GM12864 (cell line): ENCODE measurements around the gene SMIM35.

Source experiments
- DNase-seq: peaks from one replicate; pipeline ENCODE4 v3.0.0-alpha.2; 2011; ENCODE audit warnings: low read depth
- H3K4me3 ChIP-seq: 2 replicates; pipeline ENCODE4 v1.5.1; 2011; ENCODE audit warnings: mild to moderate bottlenecking, low read depth, low read length, control low read depth
- TF ChIP-seq, protein P1 (sequence below): IDR thresholded peaks from 2 replicates; pipeline ENCODE4 v1.5.1; 2011; ENCODE audit warnings: low read depth, mild to moderate bottlenecking, moderate library complexity, low read length, control low read depth, inconsistent platforms; ENCODE audit errors: missing control alignments

Gene SMIM35

DNA sequence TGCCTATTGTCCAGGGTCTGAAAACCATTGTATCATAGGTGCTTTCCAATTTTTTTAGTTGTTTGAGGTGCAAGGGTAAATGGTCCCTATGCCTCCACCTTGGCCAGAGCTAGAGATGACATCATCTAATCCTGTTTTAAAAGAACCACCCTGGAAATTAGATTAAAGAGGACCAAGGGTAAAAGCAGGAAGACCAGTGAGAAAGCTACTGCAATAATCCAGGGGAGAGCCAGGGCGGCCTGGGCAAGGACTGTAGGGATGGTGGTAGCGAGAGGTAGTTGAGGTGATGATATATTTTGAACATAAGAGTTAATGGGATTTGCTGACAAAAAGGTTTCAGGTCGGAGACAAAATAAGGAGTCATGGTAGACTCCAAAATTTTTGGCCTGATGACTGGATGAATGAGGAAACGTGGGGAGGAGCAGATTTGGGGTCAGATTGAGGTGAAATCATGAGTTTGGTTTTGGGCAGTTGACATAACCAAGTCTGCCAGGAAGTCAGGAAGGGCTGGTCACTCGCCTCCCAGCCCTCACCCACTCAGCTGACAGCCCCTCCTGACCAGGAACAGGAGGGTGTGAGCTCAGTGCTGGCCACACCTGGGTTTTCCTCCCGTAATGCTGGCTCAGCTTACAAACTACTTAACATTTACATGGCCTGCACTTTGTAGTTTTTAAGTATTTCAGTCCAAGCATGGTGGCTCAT, 42.9 kb upstream of the SMIM35 start:
- TF ChIP-seq, protein P1, sequence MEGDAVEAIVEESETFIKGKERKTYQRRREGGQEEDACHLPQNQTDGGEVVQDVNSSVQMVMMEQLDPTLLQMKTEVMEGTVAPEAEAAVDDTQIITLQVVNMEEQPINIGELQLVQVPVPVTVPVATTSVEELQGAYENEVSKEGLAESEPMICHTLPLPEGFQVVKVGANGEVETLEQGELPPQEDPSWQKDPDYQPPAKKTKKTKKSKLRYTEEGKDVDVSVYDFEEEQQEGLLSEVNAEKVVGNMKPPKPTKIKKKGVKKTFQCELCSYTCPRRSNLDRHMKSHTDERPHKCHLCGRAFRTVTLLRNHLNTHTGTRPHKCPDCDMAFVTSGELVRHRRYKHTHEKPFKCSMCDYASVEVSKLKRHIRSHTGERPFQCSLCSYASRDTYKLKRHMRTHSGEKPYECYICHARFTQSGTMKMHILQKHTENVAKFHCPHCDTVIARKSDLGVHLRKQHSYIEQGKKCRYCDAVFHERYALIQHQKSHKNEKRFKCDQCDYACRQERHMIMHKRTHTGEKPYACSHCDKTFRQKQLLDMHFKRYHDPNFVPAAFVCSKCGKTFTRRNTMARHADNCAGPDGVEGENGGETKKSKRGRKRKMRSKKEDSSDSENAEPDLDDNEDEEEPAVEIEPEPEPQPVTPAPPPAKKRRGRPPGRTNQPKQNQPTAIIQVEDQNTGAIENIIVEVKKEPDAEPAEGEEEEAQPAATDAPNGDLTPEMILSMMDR = no peak
- DNase-seq = no peak
- no peak overlapping the region for H3K4me3 ChIP-seq

DNA sequence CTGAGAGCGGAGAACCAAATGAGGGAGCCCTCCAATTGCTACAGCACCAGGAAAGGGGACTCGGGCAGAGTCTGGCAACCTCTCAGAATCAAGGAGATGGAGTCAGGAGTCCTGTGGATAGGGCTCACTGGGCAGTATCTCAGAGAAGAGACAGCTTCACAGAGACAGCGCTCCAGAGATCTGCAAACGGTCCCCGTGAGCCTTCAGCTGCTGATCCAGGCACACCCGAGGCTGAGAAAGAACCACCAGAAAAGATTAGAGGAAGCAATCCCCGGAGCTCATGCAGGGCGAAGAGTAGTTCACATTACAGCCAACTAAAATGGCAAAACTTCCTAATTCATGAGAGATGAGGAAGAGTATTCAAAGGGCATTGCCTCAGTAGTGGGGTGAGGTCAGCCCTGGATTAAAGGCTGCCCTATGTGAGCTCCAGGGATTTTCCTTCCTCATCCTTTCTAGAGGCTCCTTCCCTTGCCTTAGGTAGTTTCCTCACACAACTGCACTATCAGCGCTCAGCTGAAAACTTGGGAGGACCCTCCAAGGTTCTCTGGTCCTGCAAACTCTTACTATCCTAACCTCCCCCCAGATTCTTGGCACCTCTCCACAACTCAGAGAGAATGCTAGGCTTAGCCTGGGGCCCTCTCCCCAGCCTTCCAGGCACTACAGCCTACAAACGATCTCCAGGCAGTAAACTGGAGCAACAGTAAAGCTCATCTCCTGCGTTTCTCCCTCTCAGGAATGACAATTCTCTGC, 42.1 kb upstream of the SMIM35 start:
- TF ChIP-seq, protein P1 = no peak
- DNase-seq = no peak
- no peak overlapping the region for H3K4me3 ChIP-seq

DNA sequence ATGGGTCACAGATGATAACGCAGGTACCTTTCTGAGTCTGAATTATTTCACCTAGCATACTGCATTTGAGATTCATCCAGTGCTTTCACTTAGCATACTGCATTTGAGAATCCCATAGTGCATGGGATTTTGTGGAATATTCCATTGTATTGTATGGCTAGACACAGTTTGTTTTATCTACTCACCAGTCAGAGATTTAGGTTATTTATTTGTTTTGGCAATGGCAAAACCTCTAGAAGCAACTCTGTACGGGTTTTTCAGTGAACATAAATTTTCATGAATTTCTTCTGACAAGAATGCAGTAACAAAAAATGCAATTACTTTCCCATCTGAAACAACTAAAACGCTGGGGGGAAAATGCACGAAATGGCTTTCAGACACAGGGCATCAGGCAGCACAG, 41.5 kb upstream of the SMIM35 start:
- H3K4me3 ChIP-seq = no peak overlapping the region
- DNase-seq = no peak
- TF ChIP-seq, protein P1 = no peak

DNA sequence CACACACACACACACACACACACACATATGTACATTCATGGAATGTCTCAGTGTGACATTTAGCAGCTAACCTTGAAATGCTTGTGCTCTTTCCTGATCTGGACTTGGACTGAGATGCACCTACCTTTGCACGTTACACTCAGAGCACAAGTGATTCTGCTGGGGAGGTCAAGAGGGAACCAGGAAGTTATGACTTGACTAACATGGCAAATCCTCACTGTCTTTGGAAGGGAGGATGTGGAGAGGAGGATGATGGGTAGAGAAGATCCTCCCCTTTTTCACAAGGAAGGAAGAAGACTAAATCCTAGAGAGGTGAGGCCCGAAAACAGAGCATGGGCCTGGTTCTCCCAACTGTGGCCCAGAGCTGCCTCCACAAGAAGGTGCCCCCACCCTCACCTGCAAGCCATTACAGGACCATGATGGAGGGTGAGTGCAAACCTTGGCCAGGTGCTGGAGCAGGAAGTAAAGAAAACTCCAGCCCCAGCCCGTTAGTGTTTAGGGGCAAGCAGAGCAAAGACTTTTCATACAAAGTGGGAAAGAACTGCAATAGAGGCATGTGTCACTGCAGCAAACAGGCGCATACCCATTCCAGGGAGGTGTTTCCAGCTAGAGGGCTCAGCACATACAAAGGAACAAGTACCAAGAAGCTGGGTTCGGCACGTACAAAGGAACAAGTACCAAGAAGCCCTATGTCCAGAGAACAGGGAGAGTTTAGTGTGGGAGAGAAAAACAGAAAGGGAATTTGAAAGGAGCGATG, 39.5 kb upstream of the SMIM35 start:
- DNase-seq = no peak
- TF ChIP-seq, protein P1 = no peak
- H3K4me3 ChIP-seq = no peak overlapping the region

DNA sequence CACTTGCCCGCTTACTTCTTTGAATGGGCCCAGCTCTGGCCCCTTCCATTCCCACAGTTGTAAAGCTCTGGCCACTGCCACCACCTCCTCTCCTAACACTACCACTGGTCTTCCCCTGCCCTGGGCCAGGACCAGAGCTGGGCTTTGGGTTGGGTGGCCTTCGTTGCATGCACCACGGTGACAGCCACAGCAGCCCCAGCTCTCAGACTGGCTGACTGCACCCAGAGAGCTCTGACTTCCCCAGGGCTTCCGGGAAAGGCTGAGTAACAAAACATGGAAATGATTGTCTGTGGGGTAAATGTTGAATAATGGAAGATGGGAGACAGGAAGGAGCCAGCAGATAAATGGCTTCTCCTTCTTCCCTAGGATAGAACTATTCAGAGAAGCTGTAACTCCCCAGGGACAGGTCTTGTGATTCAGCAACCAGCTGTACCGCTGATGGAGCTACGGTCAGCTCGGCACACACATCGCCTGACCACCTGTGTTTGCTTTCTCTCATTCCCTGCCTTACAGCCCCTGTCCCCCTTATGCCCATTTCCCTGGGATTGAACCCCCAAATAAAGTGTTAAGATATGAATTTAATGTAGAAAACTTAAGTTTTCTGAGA, 38.3 kb upstream of the SMIM35 start:
- no peak overlapping the region for H3K4me3 ChIP-seq
- TF ChIP-seq, protein P1 = no peak
- no peak for DNase-seq

DNA sequence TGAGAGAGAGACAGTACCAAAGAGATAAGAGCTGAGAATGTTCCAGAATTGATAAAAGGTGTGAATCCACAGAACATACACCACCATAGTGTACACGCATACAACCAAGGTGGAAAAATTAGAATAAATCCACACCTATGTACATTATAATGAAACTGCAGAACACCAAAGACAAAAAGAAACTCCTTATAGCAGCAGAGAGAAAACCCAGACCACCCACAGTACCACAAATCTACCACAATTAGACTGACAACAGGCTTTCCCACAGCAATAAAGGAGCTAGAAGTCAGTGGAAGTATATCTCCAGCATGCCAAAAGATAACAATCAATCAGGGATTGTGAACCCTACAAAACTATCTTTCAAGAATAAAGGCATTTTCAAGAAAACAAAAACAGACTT, 34.0 kb upstream of the SMIM35 start:
- DNase-seq = no peak
- TF ChIP-seq, protein P1 = no peak
- no peak overlapping the region for H3K4me3 ChIP-seq
